Endothelial cell of umbilical vein (primary cell): ENCODE results near the gene TAOK1. TPM values are rescaled to one million over a fixed set of nuclear protein-coding genes. Genes with fewer than 3 reads are reported as not detected.

ENCODE experiments used
- BruUV-seq: library from RNA; stranded (reverse); fragments of 400-500 nt; replicated peaks from 2 replicates; lab custom pipeline; 2021; lab: Mats Ljungman, UMichigan
- CTCF ChIA-PET: fragments of 300-600, 350-600 bp; sonication (Branson Sonifier 250); formaldehyde crosslinking; loops from one replicate; lab custom pipeline; 2021; ENCODE audit warnings: antibody characterized with exemption, inconsistent platforms; lab: Charles Lee
- POLR2A ChIA-PET: fragments of 300-600, 350-600 bp; sonication (Branson Sonifier 250); formaldehyde crosslinking; loops from one replicate; lab custom pipeline; 2021; ENCODE audit warnings: antibody characterized with exemption, inconsistent platforms; lab: Charles Lee
- DNase-seq: peaks from one replicate; pipeline ENCODE4 v3.0.0-alpha.2; 2011; ENCODE audit warnings: low read depth, low spot score
- FAIRE-seq: peaks from 2 replicates; lab custom pipeline; 2011; peaks lifted over from hg19 to GRCh38; lab: Jason Lieb, UNC
- H2AFZ ChIP-seq: 2 replicates; pipeline ENCODE4 v1.6.0; 2012; ENCODE audit warnings: low read depth, low read length, control low read depth, inconsistent platforms
- H3K27ac ChIP-seq: 2 replicates; pipeline ENCODE4 v1.5.1; 2011; ENCODE audit warnings: low read depth, mild to moderate bottlenecking, control low read depth, low read length, moderate library complexity; ENCODE audit not compliant: insufficient read depth
- H3K27me3 ChIP-seq, 2 experiments: 2 replicates each; pipeline versions ENCODE4 v1.6.0 to v1.6.1; 2011; ENCODE audit warnings: low read length in 2 of 2, mixed read lengths in 1 of 2; ENCODE audit not compliant: control insufficient read depth in 2 of 2, insufficient read depth in 2 of 2
- H3K36me3 ChIP-seq, 2 experiments: 2 replicates in 1 of 2; 3 replicates in 1 of 2; pipeline ENCODE4 v1.5.1; 2011; ENCODE audit warnings: low read length in 2 of 2, mild to moderate bottlenecking in 1 of 2, moderate library complexity in 1 of 2; ENCODE audit not compliant: control insufficient read depth in 2 of 2, insufficient read depth in 2 of 2; ENCODE audit errors: extremely low read depth in 1 of 2
- H3K4me1 ChIP-seq: 3 replicates; pipeline ENCODE4 v1.5.1; 2011; ENCODE audit warnings: mild to moderate bottlenecking, low read length; ENCODE audit not compliant: control insufficient read depth, insufficient read depth; ENCODE audit errors: extremely low read depth
- H3K4me2 ChIP-seq: 2 replicates; pipeline ENCODE4 v1.6.1; 2011; ENCODE audit warnings: low read length, control low read depth, mixed read lengths; ENCODE audit not compliant: insufficient read depth
- H3K4me3 ChIP-seq, 3 experiments: fragments of 200-600 bp in 1 of 3; sonication (generic), shearing (Covaris generic) in 1 of 3; replicated peaks in 1 of 3; 2 replicates each; pipeline ENCODE4 v1.5.1; 2011 to 2016; ENCODE audit warnings: control low read depth in 3 of 3, low read length in 3 of 3, mild to moderate bottlenecking in 2 of 3, inconsistent platforms in 1 of 3, low read depth in 1 of 3, moderate library complexity in 1 of 3; ENCODE audit not compliant: insufficient read depth in 1 of 3
- H3K79me2 ChIP-seq: 2 replicates; pipeline ENCODE4 v1.6.0; 2012; ENCODE audit warnings: low read length, inconsistent platforms; ENCODE audit not compliant: control insufficient read depth, insufficient read depth
- H3K9ac ChIP-seq: replicated peaks from 2 replicates; pipeline ENCODE3; 2011; ENCODE audit warnings: low read length, control low read depth; ENCODE audit not compliant: insufficient read depth; ENCODE audit errors: extremely low read depth
- H3K9me1 ChIP-seq: replicated peaks from 3 replicates; pipeline ENCODE4 v1.6.0; 2011; ENCODE audit warnings: mild to moderate bottlenecking, low read length; ENCODE audit not compliant: control insufficient read depth, insufficient read depth; ENCODE audit errors: extremely low read depth
- H3K9me3 ChIP-seq: replicated peaks from 2 replicates; pipeline ENCODE4 v1.5.1; 2012; ENCODE audit warnings: low read length, inconsistent platforms; ENCODE audit not compliant: control insufficient read depth, insufficient read depth
- H4K20me1 ChIP-seq: replicated peaks from 2 replicates; pipeline ENCODE3; 2011; ENCODE audit warnings: mild to moderate bottlenecking, low read length; ENCODE audit not compliant: control insufficient read depth, insufficient read depth; ENCODE audit errors: extremely low read depth
- CTCF ChIP-seq, 2 donors: IDR thresholded peaks; 1 replicate in 1 of 2; 2 replicates in 1 of 2; pipeline ENCODE4 v1.5.1; 2011; ENCODE audit warnings: low read length in 2 of 2, mild to moderate bottlenecking in 2 of 2, moderate library complexity in 2 of 2, control low read depth in 1 of 2, inconsistent platforms in 1 of 2, low read depth in 1 of 2; ENCODE audit not compliant: insufficient read depth in 1 of 2; ENCODE audit errors: extremely low read depth in 1 of 2
- EZH2 ChIP-seq: IDR thresholded peaks from 2 replicates; pipeline ENCODE4 v1.6.1; 2012; ENCODE audit warnings: borderline replicate concordance, low read depth, mild to moderate bottlenecking, moderate library complexity, low read length, inconsistent platforms; ENCODE audit not compliant: severe bottlenecking
- FOS ChIP-seq: IDR thresholded peaks from 2 replicates; pipeline ENCODE4 v1.6.1; 2011; ENCODE audit warnings: mild to moderate bottlenecking, low read length, moderate library complexity, borderline replicate concordance; ENCODE audit not compliant: insufficient read depth
- GATA2 ChIP-seq: IDR thresholded peaks from 2 replicates; pipeline ENCODE4 v1.7.0; 2011; ENCODE audit warnings: low read depth, mild to moderate bottlenecking, moderate library complexity, mixed read lengths, low read length; ENCODE audit not compliant: insufficient read length, insufficient read depth
- JUN ChIP-seq: IDR thresholded peaks from 2 replicates; pipeline ENCODE4 v1.6.1; 2011; ENCODE audit warnings: borderline replicate concordance, low read depth; ENCODE audit not compliant: insufficient read length, insufficient read depth
- MAX ChIP-seq: IDR thresholded peaks from 2 replicates; pipeline ENCODE4 v1.6.1; 2011; ENCODE audit not compliant: insufficient read depth, insufficient read length
- MYC ChIP-seq: IDR thresholded peaks from one replicate; pipeline ENCODE4 v1.6.1; 2011; ENCODE audit warnings: mild to moderate bottlenecking, low read depth, low read length
- POLR2A ChIP-seq: IDR thresholded peaks from 2 replicates; pipeline ENCODE4 v1.6.1; 2012; ENCODE audit warnings: low read depth, mild to moderate bottlenecking, control low read depth, low read length
- POLR2AphosphoS5 ChIP-seq: IDR thresholded peaks from 2 replicates; pipeline ENCODE4 v1.6.1; 2012; ENCODE audit warnings: low read depth, mild to moderate bottlenecking, control low read depth, low read length, moderate library complexity; ENCODE audit not compliant: insufficient read depth
- dilution Hi-C: fragments of 300-500 bp; cut with MboI; formaldehyde crosslinking; loops from one replicate; pipeline ENCODE4 v1.15.0; 2019; ENCODE audit warnings: low sequenced_read_pairs; ENCODE audit not compliant: extremely low pct_ligation_motif_present
- intact Hi-C: fragments of 100-400 bp; cut with micrococcal nuclease; formaldehyde crosslinking; loops from one replicate; pipeline ENCODE4 v1.10.0; 2022
- polyA plus RNA-seq, 4 experiments: library from polyadenylated mRNA; depleted of rRNA in 3 of 4; stranded (reverse) in 3 of 4; unstranded in 1 of 4; fragments of >200 nt; gene quantifications; 2 replicates each; pipeline versions ENCODE4 v1.2.1 to v1.2.3, GENCODE V29; 2011 to 2012; ENCODE audit warnings: missing spikeins in 1 of 4
- total RNA-seq: library from RNA; stranded (reverse); gene quantifications from 2 replicates; pipeline ENCODE4 v1.2.3, GENCODE V29; 2021

Gene TAOK1
- total and polyA plus RNA-seq, 2 donors (not counting 3 experiments of a cell fraction or from before 2014, with no cell fraction given), result 11.0 to 82.2 TPM

GRCh38 chr17:29445844-29446243 lies 55.7 kb downstream of the TAOK1 start:
- intact Hi-C loops (no loop called here), dilution Hi-C loops (no loop called here)
- no TSS peak for BruUV-seq
- peaks cover 0 to 3% of the 10 kb centered on the region in 2 experiments for H3K36me3 ChIP-seq
- H3K4me1 ChIP-seq, result peaks cover 21% of the 10 kb centered on the region
- peaks cover 12% of the 10 kb centered on the region for H4K20me1 ChIP-seq
- CTCF ChIA-PET, result interaction anchor here (1.0 kb wide), 2 partner anchors 76 to 155 kb away, joined by 3 to 4 read pairs; no protein-coding TSS in a partner anchor
- H3K79me2 ChIP-seq, result peaks cover 88% of the 10 kb centered on the region
- no peak overlapping the region for H2AFZ ChIP-seq
- peak; percentile 71 for DNase-seq
- H3K9me1 ChIP-seq, result no peaks in the 10 kb centered on the region
- no peaks in the 10 kb centered on the region for H3K27me3 ChIP-seq
- H3K4me3 ChIP-seq, result no peak overlapping the region
- H3K9ac ChIP-seq, result no peak overlapping the region
- no peak overlapping the region for H3K27ac ChIP-seq
- H3K4me2 ChIP-seq, result peak overlapping the region; percentile 55
- no peak for FAIRE-seq
- TF ChIP-seq CTCF (IDR thresholded peaks at IDR 0.05; ENCODE audit: extremely low read depth in 1 of 2, insufficient read depth in 1 of 2, low read depth in 1 of 2, low read length in 2 of 2) (no peak), MYC (no peak), POLR2AphosphoS5 (no peak), FOS (no peak), GATA2 (no peak), MAX (no peak), JUN (no peak), POLR2A (no peak), EZH2 (no peak)
- no peaks in the 10 kb centered on the region for H3K9me3 ChIP-seq
- POLR2A ChIA-PET, result no interaction called here
